ENCODE results near the gene MYO9B.

Gene MYO9B, protein sequence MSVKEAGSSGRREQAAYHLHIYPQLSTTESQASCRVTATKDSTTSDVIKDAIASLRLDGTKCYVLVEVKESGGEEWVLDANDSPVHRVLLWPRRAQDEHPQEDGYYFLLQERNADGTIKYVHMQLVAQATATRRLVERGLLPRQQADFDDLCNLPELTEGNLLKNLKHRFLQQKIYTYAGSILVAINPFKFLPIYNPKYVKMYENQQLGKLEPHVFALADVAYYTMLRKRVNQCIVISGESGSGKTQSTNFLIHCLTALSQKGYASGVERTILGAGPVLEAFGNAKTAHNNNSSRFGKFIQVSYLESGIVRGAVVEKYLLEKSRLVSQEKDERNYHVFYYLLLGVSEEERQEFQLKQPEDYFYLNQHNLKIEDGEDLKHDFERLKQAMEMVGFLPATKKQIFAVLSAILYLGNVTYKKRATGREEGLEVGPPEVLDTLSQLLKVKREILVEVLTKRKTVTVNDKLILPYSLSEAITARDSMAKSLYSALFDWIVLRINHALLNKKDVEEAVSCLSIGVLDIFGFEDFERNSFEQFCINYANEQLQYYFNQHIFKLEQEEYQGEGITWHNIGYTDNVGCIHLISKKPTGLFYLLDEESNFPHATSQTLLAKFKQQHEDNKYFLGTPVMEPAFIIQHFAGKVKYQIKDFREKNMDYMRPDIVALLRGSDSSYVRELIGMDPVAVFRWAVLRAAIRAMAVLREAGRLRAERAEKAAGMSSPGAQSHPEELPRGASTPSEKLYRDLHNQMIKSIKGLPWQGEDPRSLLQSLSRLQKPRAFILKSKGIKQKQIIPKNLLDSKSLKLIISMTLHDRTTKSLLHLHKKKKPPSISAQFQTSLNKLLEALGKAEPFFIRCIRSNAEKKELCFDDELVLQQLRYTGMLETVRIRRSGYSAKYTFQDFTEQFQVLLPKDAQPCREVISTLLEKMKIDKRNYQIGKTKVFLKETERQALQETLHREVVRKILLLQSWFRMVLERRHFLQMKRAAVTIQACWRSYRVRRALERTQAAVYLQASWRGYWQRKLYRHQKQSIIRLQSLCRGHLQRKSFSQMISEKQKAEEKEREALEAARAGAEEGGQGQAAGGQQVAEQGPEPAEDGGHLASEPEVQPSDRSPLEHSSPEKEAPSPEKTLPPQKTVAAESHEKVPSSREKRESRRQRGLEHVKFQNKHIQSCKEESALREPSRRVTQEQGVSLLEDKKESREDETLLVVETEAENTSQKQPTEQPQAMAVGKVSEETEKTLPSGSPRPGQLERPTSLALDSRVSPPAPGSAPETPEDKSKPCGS (N-terminal part only)

GRCh38 chr19:17075035-17075863 is at the start of gene MYO9B, which contains the start of gene HAUS8:
TSS of gene MYO9B (plus strand) at chr19:17075777. CDS start at chr19:17101718, 25,941 bp downstream.
TSS of gene HAUS8 (minus strand) at chr19:17075452. CDS start at chr19:17075422, 30 bp downstream.
- TF ChIP-seq, protein P1, sequence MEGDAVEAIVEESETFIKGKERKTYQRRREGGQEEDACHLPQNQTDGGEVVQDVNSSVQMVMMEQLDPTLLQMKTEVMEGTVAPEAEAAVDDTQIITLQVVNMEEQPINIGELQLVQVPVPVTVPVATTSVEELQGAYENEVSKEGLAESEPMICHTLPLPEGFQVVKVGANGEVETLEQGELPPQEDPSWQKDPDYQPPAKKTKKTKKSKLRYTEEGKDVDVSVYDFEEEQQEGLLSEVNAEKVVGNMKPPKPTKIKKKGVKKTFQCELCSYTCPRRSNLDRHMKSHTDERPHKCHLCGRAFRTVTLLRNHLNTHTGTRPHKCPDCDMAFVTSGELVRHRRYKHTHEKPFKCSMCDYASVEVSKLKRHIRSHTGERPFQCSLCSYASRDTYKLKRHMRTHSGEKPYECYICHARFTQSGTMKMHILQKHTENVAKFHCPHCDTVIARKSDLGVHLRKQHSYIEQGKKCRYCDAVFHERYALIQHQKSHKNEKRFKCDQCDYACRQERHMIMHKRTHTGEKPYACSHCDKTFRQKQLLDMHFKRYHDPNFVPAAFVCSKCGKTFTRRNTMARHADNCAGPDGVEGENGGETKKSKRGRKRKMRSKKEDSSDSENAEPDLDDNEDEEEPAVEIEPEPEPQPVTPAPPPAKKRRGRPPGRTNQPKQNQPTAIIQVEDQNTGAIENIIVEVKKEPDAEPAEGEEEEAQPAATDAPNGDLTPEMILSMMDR (IDR thresholded peaks at IDR 0.05; ENCODE audit: low read depth, low read length), result no peak
- peaks cover 37% of the 10 kb centered on the region for H3K36me3 ChIP-seq
- H3K4me3 ChIP-seq (ENCODE audit: low read depth, low read length), result peak within 1 kb of the TSS; percentile 79
- no peaks in the 10 kb centered on the region for H3K27me3 ChIP-seq (ENCODE audit: insufficient read depth, low read depth, severe bottlenecking)
- H3K9me3 ChIP-seq (ENCODE audit: severe bottlenecking), result no peaks in the 10 kb centered on the region
- peak within 1 kb of the TSS; percentile 99 for H3K27ac ChIP-seq
- DNase-seq, result peak; percentile 99

- no peak overlapping the region for H3K27ac ChIP-seq
- peaks cover 14% of the 10 kb centered on the region for H3K9me3 ChIP-seq (ENCODE audit: severe bottlenecking)
- peak overlapping the region; percentile 38 for H3K4me3 ChIP-seq (ENCODE audit: low read depth, low read length)
- H3K27me3 ChIP-seq (ENCODE audit: insufficient read depth, low read depth, severe bottlenecking), result no peaks in the 10 kb centered on the region
- no peak for DNase-seq
- TF ChIP-seq, protein P1 (IDR thresholded peaks at IDR 0.05; ENCODE audit: low read depth, low read length), result no peak
- no peaks in the 10 kb centered on the region for H3K36me3 ChIP-seq
Measured at GRCh38 chr19:17025991-17026658, 49.5 kb upstream of the MYO9B start.

- no peak for DNase-seq
- Histone ChIP-seq H3K4me3 (ENCODE audit: low read depth, low read length) (peak within 1 kb of the TSS; percentile 38), H3K9me3 (ENCODE audit: severe bottlenecking) (peaks cover 14% of the 10 kb centered on the region), H3K27ac (no peak within 1 kb of the TSS), H3K27me3 (ENCODE audit: insufficient read depth, low read depth, severe bottlenecking) (no peaks in the 10 kb centered on the region), H3K36me3 (no peaks in the 10 kb centered on the region)
- TF ChIP-seq, protein P1 (IDR thresholded peaks at IDR 0.05; ENCODE audit: low read depth, low read length), result no peak
Measured at GRCh38 chr19:17026706-17027534, 48.7 kb upstream of the MYO9B start, which contains the start of gene CPAMD8. TSS of gene CPAMD8 (minus strand) at chr19:17026810. CDS start at chr19:17026642, 168 bp downstream.

DNA sequence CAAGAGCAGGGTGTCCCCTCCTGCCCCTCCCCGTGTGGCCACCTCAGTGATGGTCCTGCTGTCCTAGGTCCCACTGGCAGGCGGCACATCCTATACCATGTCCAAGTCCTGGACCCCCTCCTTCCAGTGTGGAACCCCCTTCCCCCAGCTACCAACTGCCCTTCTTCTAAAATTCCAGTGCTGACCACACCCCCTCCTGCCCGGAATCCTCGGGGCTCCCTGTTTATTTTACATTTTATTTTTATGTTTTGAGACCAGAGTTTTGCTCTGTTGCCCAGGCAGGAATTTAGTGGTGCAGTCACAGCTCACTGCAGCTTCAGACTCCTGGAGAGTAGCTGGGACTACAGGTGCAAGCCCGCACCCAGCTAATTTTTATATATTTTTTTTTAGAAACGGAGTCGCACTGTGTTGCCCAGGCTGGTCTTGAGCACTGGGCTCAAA is 48.0 kb upstream of the MYO9B start:
- no peak for DNase-seq
- H3K27ac ChIP-seq, result no peak overlapping the region
- no peaks in the 10 kb centered on the region for H3K36me3 ChIP-seq
- TF ChIP-seq, protein P1 (IDR thresholded peaks at IDR 0.05; ENCODE audit: low read depth, low read length), result no peak
- no peak overlapping the region for H3K4me3 ChIP-seq (ENCODE audit: low read depth, low read length)
- H3K9me3 ChIP-seq (ENCODE audit: severe bottlenecking), result peaks cover 13% of the 10 kb centered on the region
- no peaks in the 10 kb centered on the region for H3K27me3 ChIP-seq (ENCODE audit: insufficient read depth, low read depth, severe bottlenecking)

All from WERI-Rb-1 (cell line).